Measurements from ENCODE around the gene OR51T1. TPM values are rescaled to one million over a fixed set of nuclear protein-coding genes. Genes with fewer than 3 reads are reported as not detected.

OR51T1 gene
- total RNA-seq, 4 donors from 2014 or later = not detected

DNA sequence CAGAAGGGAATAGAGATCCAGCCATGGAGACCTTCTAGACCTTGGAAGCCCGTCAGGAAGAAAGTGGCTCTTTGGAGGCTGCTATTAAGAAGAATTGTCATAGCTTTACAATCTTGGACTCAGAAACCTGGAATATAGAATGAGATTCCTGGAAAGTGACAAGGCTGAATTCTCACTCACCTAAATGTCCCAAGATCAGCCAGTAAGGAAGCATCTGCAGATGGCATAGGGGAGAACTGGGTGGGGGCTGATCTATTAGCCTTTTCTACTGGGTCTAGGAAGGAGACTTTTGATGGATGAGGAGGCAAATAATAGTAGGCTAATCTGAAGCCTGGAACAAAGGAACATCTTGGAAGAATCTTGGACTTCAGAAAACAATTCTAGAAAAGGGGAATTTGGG is 42.5 kb downstream of the OR51T1 start, which contains the start of gene OR51G1:
Gene OR51G1 (minus strand): TSS at position 101 of the 400 bp plus-strand sequence. CDS start 0 bp downstream, at position 101.
- TF ChIP-seq POLR2A (IDR thresholded peaks at IDR 0.05) (no peak), CTCF (IDR thresholded peaks at IDR 0.05) (no peak)
- 78 to 80% methylated on average over 1 of the region's 1 CpG for WGBS, 2 donors
- no peaks in the 10 kb centered on the region for H3K4me1 ChIP-seq
- intact Hi-C loops (cut with DNase I) = no loop called here
- H3K27me3 ChIP-seq = no peaks in the 10 kb centered on the region
- no peaks in the 10 kb centered on the region for H3K36me3 ChIP-seq
- no peak within 1 kb of the TSS for H3K27ac ChIP-seq
- DNase-seq = no peak
- H3K4me3 ChIP-seq = no peak within 1 kb of the TSS
- H3K9me3 ChIP-seq = no peaks in the 10 kb centered on the region

DNA sequence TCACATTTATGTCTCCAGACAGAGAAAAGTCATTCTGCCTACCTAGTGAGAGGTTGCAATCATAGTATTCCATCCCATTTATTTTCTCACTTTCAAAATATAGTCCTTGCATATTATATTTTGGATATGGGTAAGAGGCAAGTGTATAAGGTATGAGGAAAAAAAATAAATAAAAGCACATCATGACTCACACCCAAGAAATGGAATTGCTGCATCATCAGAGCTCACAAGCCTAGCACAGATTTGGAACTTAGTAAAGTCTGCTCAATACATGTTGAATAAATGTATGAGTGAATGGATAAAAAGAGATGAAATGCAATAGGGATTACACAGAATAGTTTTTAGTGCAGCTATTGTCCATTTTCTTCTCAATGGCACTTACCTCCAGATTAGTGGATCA is 44.9 kb downstream of the OR51T1 start:
- no peaks in the 10 kb centered on the region for H3K9me3 ChIP-seq
- no peak for DNase-seq
- no peak overlapping the region for H3K4me3 ChIP-seq
- no peaks in the 10 kb centered on the region for H3K4me1 ChIP-seq
- TF ChIP-seq POLR2A (IDR thresholded peaks at IDR 0.05) (no peak), CTCF (IDR thresholded peaks at IDR 0.05) (no peak)
- H3K36me3 ChIP-seq = no peaks in the 10 kb centered on the region
- no peak overlapping the region for H3K27ac ChIP-seq
- intact Hi-C loops (cut with DNase I) = no loop called here
- H3K27me3 ChIP-seq = no peaks in the 10 kb centered on the region

Other genes starting within 250 kb of the OR51T1 start
- gene OR51D1, start 244.4 kb upstream of the OR51T1 start, total RNA-seq = not detected
- under 1 TPM in 1 of 4 donors, not detected in 3; 0.12 TPM for gene OR51E1, start 237.9 kb upstream of the OR51T1 start, total RNA-seq
- gene OR51E2, start 184.0 kb upstream of the OR51T1 start, total RNA-seq = under 1 TPM in 1 of 4 donors, not detected in 3; 0.21 TPM
- not detected for gene MMP26, start 177.1 kb upstream of the OR51T1 start, total RNA-seq
- gene OR51F1, start 112.0 kb upstream of the OR51T1 start, total RNA-seq = not detected
- gene OR52R1, start 77.5 kb upstream of the OR51T1 start, total RNA-seq = not detected
- not detected for gene OR51F2, start 60.6 kb upstream of the OR51T1 start, total RNA-seq
- gene OR51S1, start 32.7 kb upstream of the OR51T1 start, total RNA-seq = not detected
- gene OR51A7, start 21.9 kb downstream of the OR51T1 start, total RNA-seq = not detected
- gene OR51G2, start 37.5 kb downstream of the OR51T1 start, total RNA-seq = not detected
- gene OR51G1, start 42.4 kb downstream of the OR51T1 start, total RNA-seq = not detected
- not detected for gene OR51A4, start 65.7 kb downstream of the OR51T1 start, total RNA-seq
- not detected for gene OR51A2, start 73.8 kb downstream of the OR51T1 start, total RNA-seq
- not detected for gene OR51L1, start 113.0 kb downstream of the OR51T1 start, total RNA-seq
- not detected for gene OR52J3, start 164.6 kb downstream of the OR51T1 start, total RNA-seq
- gene OR52E2, start 177.7 kb downstream of the OR51T1 start, total RNA-seq = not detected
- not detected for gene OR52E1, start 187.7 kb downstream of the OR51T1 start, total RNA-seq

All from esophagus squamous epithelium (tissue), 5 donors.